Esophagus mucosa (tissue), 1 donor: ENCODE measurements around the gene SCTR. TPM values are rescaled to one million over a fixed set of nuclear protein-coding genes. Genes with fewer than 3 reads are reported as not detected.

Source experiments
- ATAC-seq: fragments of 200-7000 bp; cut with Tn5 transposase; one replicate; pipeline ENCODE4 v1.9.1; 2020
- total RNA-seq: library from RNA; stranded (reverse); gene quantifications from one replicate; pipeline ENCODE4 v1.2.4, GENCODE V29; 2023
- donor health status: DM: yes; HTN: yes; CAD: no.

The SCTR gene
- not detected for total RNA-seq

DNA sequence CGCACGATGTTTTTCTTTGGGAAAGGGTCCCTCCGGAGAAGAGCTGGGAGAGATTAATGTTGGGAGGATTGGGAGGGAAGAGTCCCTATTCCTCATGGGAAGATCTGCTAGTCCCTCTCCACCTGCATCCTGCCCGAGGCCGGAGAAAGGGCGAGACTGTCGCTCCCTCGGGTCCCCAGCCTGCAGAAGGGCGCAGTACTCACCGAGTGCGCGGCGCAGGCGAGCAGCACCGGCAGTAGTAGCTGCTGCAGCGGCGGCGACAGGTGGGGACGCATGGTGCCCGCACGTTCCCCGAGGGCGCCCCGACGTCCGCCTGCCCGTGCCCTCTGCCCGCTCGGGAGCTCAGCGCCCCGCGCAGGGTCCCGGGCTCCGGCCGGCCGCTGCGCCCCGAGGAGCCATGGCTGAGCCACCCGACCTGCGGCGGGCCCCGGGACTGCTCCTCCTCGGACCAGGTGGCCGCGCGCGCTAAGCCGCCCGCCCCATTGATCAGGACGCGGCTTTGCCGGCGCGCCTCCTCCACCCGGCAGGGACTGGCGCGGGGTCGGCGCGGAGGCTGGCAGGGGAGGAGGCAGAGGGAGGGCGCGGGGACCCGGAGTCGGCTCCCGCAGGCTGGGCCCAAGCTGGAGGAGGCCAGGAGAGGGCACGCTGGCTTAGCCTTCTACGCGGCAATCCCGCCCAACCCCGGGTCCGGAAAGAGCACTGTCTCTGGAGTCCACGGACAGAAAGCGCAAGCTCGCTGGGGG, at the start of gene SCTR:
TSS of gene SCTR (minus strand) at position 532 of the 743 bp plus-strand sequence. CDS start at position 275, 257 bp downstream.
- no peak for ATAC-seq

DNA sequence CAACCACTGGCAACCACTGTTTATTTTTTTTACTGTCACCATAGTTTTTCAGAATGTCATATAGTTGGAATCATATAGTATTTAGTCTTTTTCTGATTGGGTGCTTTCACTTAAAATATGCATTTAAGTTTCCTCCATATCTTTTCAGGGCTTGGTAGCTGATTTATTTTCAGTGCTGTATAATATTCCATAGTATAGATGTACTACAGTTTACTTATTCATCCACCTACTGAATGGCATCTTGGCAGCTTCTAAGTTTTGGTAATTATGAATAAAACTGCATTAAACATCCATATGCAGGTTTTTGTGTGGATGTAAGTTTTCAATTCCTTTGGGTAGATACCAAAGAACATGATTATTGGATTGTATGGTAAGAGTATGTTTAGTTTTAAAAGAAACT, 43.0 kb upstream of the SCTR start:
- no peak for ATAC-seq

GRCh38 chr2:119565481-119565880, 41.2 kb upstream of the SCTR start:
- ATAC-seq = no peak

- no peak for ATAC-seq
Measured at GRCh38 chr2:119553687-119554344, 29.5 kb upstream of the SCTR start.

GRCh38 chr2:119552902-119553301, 28.6 kb upstream of the SCTR start:
- no peak for ATAC-seq

DNA sequence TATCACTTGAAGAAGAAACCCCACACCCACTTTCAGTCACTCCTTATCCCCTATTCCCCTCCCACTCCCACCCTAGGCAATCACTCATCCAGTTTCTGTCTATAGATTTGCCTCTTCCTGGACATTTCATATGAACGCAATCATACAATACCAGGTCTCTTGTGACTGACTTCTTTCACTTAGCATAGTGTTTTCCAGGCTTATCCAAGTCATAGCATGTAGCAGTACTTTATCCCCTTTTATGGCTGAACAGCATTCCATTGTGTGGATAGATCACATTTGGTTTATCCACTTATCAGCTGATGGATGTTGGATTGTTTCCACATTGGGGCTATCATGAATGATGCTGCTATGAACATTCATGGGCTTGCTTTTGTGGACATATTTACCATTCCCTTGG, 26.6 kb upstream of the SCTR start:
- ATAC-seq = no peak

DNA sequence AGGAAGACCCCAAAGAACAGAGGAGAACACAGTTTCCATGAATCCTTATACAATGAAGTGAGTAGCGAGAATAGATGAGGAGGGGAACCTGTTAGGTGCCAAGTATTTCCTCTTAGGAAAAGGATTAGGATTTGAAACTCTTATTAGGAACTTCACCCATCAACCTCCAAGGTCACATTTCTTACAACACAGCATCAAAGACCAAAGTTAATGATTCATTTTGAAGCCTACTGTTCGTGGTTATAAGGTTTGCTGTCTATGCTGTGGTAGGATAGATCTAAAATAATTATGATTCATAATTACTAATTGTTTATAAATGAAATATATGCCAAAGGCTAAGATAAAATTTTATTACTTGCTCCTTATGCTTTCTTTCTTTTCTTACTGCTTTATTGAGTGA, 26.1 kb upstream of the SCTR start:
- ATAC-seq = no peak

GRCh38 chr2:119549241-119549640, 25.0 kb upstream of the SCTR start:
- peak; percentile 68 for ATAC-seq

DNA sequence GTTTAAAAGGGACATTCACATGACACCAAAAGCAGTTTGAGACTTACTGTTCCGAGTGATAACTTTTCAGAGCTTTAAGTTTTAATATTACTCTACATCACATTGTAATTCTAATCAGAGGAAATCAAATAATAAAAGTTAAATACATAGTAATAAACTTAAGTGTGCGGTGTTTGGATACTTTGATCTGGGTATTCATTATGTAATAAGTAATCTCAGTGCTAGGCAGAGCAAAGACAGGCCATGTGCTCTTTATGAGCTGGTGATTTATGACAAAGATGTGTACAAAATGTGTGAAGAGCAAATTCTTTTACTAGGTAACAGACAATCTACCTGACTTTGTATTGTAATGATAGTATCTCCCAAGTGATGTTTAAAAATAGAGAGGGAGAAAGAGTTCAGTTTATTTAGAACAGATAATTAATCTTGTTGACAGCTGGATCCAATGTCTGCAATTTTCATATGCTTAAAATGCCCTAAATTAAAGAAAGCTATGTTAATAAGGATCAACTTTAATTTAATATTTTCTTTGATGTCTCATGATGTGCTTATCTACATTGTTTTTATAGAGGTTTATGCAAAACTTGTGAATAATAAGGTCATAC, 24.3 kb upstream of the SCTR start:
- no peak for ATAC-seq

GRCh38 chr2:119546447-119546767, 22.1 kb upstream of the SCTR start:
- no peak for ATAC-seq

GRCh38 chr2:119545754-119546446, 21.6 kb upstream of the SCTR start:
- no peak for ATAC-seq

DNA sequence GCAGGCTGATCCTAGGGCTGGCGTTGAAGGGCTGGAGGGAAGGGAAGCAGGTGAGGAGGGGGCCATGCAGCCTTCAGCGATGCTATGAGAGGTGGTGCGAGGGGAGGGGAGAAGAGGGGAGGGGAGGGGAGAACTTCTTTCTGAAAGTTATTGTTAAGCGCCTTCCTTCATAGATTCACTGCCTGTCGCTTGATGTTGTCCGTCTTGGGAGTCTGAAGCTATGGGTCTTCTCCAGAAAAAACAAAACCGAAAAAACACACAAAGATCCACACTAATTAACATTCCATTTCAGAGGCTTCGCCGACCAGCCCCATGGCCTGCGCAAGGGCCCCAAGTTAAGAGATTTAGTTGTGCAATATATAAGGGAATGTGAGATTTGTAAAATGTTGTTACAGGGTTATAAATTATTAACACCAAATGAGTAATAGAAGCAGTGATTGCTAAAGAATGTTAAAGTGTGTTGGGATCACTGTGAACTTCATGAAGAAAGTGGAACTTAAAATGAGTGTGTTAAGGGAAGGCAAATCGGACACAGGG, 20.7 kb upstream of the SCTR start:
- no peak for ATAC-seq

- ATAC-seq = peak; percentile 73
Measured at GRCh38 chr2:119544075-119544938, 20.0 kb upstream of the SCTR start, which contains the start of gene CFAP221. Gene CFAP221, plus strand, starts transcription at chr2:119544449. Its CDS starts 1,683 bp downstream, at chr2:119546132.

- no peak for ATAC-seq
Measured at GRCh38 chr2:119541476-119541875, 17.2 kb upstream of the SCTR start.

GRCh38 chr2:119537792-119538191, 13.5 kb upstream of the SCTR start:
- ATAC-seq = no peak

DNA sequence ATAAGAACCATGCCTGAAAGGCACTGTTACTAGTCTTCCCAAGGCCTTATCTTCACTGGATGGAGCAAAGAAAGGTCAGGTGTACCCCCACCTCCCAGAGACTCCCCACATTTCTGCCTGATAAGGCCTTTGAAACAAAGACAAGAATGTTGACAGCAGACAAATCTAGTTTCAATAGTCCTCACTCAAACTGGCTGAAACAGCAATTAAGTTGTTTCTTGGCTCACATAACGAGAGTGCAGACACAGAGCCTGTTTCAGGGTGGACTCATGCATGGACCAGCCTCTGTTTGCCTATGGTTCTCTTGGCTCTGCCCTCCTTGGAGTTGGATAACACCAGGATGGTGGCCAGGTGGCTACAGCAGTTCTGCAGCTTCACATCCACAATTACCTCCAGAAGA, 12.4 kb upstream of the SCTR start:
- ATAC-seq = no peak

- no peak for ATAC-seq
Measured at GRCh38 chr2:119536211-119536610, 11.9 kb upstream of the SCTR start.

GRCh38 chr2:119533560-119533959, 9.3 kb upstream of the SCTR start:
- ATAC-seq = no peak

GRCh38 chr2:119531292-119531691, 7.0 kb upstream of the SCTR start:
- no peak for ATAC-seq

DNA sequence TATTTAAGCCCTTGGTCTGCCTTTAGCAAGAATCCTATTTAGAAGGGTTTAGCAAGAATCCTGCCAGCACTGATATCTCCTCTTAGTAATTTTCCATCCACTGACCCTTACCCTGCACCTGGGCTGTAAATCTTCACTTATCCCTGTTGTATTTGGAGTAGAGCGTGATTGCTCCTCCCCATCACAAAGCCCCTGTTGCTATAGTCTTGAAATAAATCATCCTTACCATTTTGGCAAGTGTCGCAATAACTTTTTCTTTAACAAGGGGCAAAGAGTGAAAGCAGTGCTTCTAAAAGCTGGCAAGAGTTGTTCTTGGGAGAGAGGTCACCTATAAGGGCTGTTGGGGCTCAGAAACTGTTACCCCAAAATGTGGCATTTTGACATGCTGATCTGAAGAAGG, 3.7 kb upstream of the SCTR start:
- no peak for ATAC-seq

GRCh38 chr2:119525614-119526013, 1.3 kb upstream of the SCTR start:
- ATAC-seq = no peak

GRCh38 chr2:119523383-119523951, 816 bp downstream of the SCTR start:
- no peak for ATAC-seq
